Retina (tissue), 1 donor: ENCODE results near the gene EIF3L.
"Not testable (repeated sequence)": the region's sequence is repeated elsewhere in the genome, so short reads cannot be mapped to it uniquely, and the experiment has no call there.

Source experiments
- DNase-seq: peaks from one replicate; pipeline ENCODE4 v3.0.0-alpha.2; 2016

The EIF3L gene

GRCh38 chr22:37849089-37849751 lies at the start of gene EIF3L:
Gene EIF3L (plus strand): TSS chr22:37849419. CDS start chr22:37849450, 31 bp downstream.
- peak; percentile 95 for DNase-seq

- not testable (repeated sequence) for DNase-seq
Measured at GRCh38 chr22:37799979-37800378, 49.2 kb upstream of the EIF3L start.

GRCh38 chr22:37801946-37802309 lies 47.3 kb upstream of the EIF3L start:
- no peak for DNase-seq

GRCh38 chr22:37802310-37803194 lies 46.7 kb upstream of the EIF3L start:
- DNase-seq = peak; percentile 94

GRCh38 chr22:37803195-37803638 lies 46.0 kb upstream of the EIF3L start:
- DNase-seq = no peak

GRCh38 chr22:37803639-37804351 lies 45.4 kb upstream of the EIF3L start:
- peak; percentile 75 for DNase-seq

GRCh38 chr22:37804352-37804880 lies 44.8 kb upstream of the EIF3L start:
- DNase-seq = peak; percentile 44

- DNase-seq = peak; percentile 96
Measured at GRCh38 chr22:37804881-37805809, 44.1 kb upstream of the EIF3L start.

GRCh38 chr22:37805810-37806277 lies 43.4 kb upstream of the EIF3L start:
- no peak for DNase-seq

- peak; percentile 49 for DNase-seq
Measured at GRCh38 chr22:37806409-37807333, 42.5 kb upstream of the EIF3L start.

- DNase-seq = peak; percentile 92
Measured at GRCh38 chr22:37807410-37808293, 41.6 kb upstream of the EIF3L start, which contains the start of gene GCAT. Gene GCAT (plus strand): TSS chr22:37807934. CDS start chr22:37807968, 34 bp downstream.

GRCh38 chr22:37808294-37808657 lies 40.9 kb upstream of the EIF3L start:
- DNase-seq = no peak

GRCh38 chr22:37809672-37810333 lies 39.4 kb upstream of the EIF3L start:
- DNase-seq = no peak

- DNase-seq = no peak
Measured at GRCh38 chr22:37811867-37812266, 37.4 kb upstream of the EIF3L start.

GRCh38 chr22:37812869-37813678 lies 36.1 kb upstream of the EIF3L start:
- DNase-seq = no peak

GRCh38 chr22:37815593-37815992 lies 33.6 kb upstream of the EIF3L start:
- DNase-seq = no peak

GRCh38 chr22:37816543-37817180 lies 32.6 kb upstream of the EIF3L start:
- no peak for DNase-seq
